Osteocyte (in vitro differentiated cells): ENCODE results near the gene DGCR8. TPM values are rescaled to one million over a fixed set of nuclear protein-coding genes. Genes with fewer than 3 reads are reported as not detected.

Experiments
- DNase-seq: peaks from one replicate; pipeline ENCODE4 v3.0.0; 2021; ENCODE audit warnings: mixed read lengths; ENCODE audit not compliant: unreplicated experiment; ENCODE audit errors: extremely low spot score
- H3K27ac Mint-ChIP-seq: one replicate; pipeline ENCODE4 v1.8.0; 2021; ENCODE audit warnings: mild to moderate bottlenecking, mixed read lengths; ENCODE audit not compliant: unreplicated experiment
- H3K27me3 Mint-ChIP-seq: one replicate; pipeline ENCODE4 v1.8.0; 2021; ENCODE audit warnings: mixed read lengths; ENCODE audit not compliant: unreplicated experiment
- H3K36me3 Mint-ChIP-seq: one replicate; pipeline ENCODE4 v1.8.0; 2021; ENCODE audit warnings: mixed read lengths; ENCODE audit not compliant: unreplicated experiment
- H3K4me1 Mint-ChIP-seq: one replicate; pipeline ENCODE4 v1.8.0; 2021; ENCODE audit warnings: mixed read lengths; ENCODE audit not compliant: unreplicated experiment
- H3K4me3 Mint-ChIP-seq: one replicate; pipeline ENCODE4 v1.8.0; 2021; ENCODE audit warnings: mild to moderate bottlenecking, moderate library complexity, mixed read lengths; ENCODE audit not compliant: unreplicated experiment
- H3K9me3 Mint-ChIP-seq: one replicate; pipeline ENCODE4 v1.8.0; 2021; ENCODE audit warnings: mixed read lengths; ENCODE audit not compliant: unreplicated experiment
- total RNA-seq: library from RNA; stranded (reverse); gene quantifications from 2 replicates; pipeline ENCODE4 v1.2.1, GENCODE V29; 2021
- TF ChIP-seq, protein P1 (sequence below): fragments of 200-600 bp; sonication (generic); IDR thresholded peaks from 2 replicates; pipeline ENCODE4 v1.5.0; 2021; ENCODE audit warnings: antibody characterized with exemption, mild to moderate bottlenecking, moderate library complexity

Gene DGCR8
- total RNA-seq, 1 donor from 2014 or later = 45.1 TPM

DNA sequence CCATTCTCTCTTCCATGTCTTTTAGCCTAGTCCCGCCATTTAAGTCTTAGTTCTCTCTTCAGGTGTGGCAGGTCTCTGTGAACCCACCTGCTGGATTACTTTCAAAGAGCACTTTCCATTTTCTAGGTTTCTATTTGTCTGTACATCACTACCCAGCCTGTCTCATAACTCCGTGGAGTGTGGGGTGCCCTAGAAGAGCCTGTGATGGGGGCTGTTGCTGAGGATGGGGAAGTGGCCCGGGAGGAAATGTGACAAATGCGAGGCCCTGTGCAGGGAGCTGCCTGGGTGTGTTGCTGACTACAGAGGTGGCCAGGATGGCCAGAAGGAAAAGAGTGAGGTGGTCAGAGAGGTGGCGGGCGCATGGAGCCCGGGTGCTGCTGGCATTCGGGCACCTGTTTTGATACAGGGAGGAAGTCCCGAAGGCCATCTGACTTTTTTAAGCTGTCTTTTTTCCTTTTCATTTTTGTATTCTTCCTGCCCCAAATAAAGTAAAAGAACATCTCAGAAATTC lies 10.7 kb downstream of the DGCR8 start:
- H3K27ac Mint-ChIP-seq = no peak overlapping the region
- H3K36me3 Mint-ChIP-seq = peaks cover 78% of the 10 kb centered on the region

DNA sequence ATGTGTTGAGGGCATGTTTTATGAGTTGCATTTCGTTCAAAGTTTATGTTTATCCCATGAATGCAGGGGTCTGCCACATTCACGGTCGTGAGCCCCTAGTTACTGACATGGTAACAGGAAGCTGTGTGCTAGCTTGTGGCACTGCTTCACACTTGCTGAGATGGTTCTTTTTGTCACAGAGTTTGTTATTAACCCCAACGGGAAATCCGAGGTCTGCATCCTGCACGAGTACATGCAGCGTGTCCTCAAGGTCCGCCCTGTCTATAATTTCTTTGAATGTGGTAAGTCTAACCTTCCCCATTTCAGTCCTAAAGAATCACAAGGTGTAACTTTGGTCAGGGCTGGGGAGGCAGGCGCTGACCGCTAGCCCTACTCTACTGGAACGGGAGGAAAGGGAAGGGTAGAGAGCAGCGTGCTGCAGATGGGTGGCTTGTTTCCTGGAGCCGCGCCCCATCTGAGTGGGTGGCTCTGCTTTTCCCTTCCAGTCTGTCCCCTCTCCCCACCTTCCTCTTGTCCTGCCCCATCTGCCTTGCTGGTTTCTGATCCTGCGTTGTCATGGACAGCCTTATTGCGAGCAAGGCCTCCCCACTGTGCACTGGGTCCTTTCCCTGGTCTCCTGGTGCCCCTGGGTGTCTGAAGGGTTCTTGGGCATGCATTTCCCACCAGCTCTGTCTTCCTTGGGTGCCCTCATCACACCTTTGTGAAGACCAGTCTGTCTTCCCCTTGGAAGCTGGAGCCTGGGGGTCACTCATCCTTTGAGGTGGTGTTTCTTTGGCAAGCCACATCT lies 11.8 kb downstream of the DGCR8 start:
- peaks cover 11% of the 10 kb centered on the region for H3K9me3 Mint-ChIP-seq
- TF ChIP-seq, protein P1, sequence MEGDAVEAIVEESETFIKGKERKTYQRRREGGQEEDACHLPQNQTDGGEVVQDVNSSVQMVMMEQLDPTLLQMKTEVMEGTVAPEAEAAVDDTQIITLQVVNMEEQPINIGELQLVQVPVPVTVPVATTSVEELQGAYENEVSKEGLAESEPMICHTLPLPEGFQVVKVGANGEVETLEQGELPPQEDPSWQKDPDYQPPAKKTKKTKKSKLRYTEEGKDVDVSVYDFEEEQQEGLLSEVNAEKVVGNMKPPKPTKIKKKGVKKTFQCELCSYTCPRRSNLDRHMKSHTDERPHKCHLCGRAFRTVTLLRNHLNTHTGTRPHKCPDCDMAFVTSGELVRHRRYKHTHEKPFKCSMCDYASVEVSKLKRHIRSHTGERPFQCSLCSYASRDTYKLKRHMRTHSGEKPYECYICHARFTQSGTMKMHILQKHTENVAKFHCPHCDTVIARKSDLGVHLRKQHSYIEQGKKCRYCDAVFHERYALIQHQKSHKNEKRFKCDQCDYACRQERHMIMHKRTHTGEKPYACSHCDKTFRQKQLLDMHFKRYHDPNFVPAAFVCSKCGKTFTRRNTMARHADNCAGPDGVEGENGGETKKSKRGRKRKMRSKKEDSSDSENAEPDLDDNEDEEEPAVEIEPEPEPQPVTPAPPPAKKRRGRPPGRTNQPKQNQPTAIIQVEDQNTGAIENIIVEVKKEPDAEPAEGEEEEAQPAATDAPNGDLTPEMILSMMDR = no peak
- no peaks in the 10 kb centered on the region for H3K27me3 Mint-ChIP-seq
- peaks cover 81% of the 10 kb centered on the region for H3K36me3 Mint-ChIP-seq
- DNase-seq = no peak
- no peak overlapping the region for H3K27ac Mint-ChIP-seq
- peaks cover 1% of the 10 kb centered on the region for H3K4me1 Mint-ChIP-seq
- H3K4me3 Mint-ChIP-seq = no peak overlapping the region

More for the DNA sequence above, 10.7 kb downstream of the DGCR8 start:
- no peak overlapping the region for H3K4me3 Mint-ChIP-seq
- no peaks in the 10 kb centered on the region for H3K9me3 Mint-ChIP-seq
- DNase-seq = no peak
- TF ChIP-seq, protein P1 = no peak
- H3K27me3 Mint-ChIP-seq = no peaks in the 10 kb centered on the region
- H3K4me1 Mint-ChIP-seq = peaks cover 1% of the 10 kb centered on the region

DNA sequence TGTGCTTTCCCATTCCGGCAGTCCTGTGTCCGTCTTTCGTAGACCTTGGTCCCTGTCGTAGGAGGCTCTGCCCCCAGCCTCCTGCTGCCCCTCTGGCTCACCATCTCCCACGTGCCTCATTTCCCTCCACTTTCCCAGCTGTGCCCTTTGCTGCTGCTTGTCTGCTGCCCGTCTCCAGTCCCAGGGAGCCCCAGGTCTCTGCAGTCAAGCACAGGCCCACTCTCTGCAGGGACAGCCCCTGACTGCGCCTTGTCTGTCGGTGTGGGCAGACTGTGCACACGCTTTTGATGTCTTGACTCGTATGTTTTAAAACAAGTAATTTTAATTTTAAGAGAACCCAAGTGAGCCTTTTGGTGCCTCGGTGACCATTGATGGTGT lies 12.4 kb downstream of the DGCR8 start:
- no peak for DNase-seq
- TF ChIP-seq, protein P1 = no peak
- H3K4me3 Mint-ChIP-seq = no peak overlapping the region
- H3K27me3 Mint-ChIP-seq = no peaks in the 10 kb centered on the region
- H3K4me1 Mint-ChIP-seq = peaks cover 1% of the 10 kb centered on the region
- no peak overlapping the region for H3K27ac Mint-ChIP-seq
- peaks cover 81% of the 10 kb centered on the region for H3K36me3 Mint-ChIP-seq
- H3K9me3 Mint-ChIP-seq = peaks cover 14% of the 10 kb centered on the region

DNA sequence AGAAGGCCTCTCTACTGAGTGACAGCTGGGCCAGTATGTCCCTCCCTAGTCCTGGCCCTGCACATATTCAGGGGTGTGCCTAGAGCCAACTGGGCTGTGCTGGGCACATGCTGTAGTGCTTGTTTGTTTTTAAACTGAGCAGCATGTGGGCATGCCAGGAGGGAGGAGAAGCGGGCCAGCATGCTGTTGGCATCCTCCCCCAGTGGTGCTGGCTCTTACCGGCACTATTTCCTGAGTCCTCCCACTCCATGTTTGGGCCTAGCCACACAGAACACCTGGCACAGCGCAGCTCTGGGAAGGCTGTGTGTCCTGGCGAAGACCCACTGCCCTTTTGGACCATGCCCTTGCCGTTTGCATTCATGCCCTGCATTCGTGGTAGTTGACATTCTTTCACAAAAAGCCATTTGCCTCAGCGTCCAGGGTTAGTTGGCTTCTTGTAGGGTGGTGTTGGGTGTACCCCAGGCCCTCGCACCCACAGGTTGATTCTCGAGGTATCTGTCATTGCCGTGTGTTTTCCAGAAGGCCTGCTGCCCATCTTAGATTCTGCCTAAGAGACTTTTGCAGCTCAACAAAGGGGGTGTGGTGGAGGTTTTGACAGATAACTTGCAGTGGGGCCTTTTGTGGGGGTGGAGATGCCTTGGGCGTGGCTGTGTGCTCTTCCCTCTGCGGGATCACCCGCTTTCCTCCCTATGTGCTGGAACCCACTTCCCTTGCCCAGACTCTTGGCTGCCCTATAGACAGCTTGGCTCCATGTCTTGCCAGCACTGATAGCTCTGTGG lies 13.6 kb downstream of the DGCR8 start:
- Mint-ChIP-seq H3K36me3 (peaks cover 78% of the 10 kb centered on the region), H3K27ac (no peak overlapping the region), H3K27me3 (no peaks in the 10 kb centered on the region), H3K4me1 (peaks cover 1% of the 10 kb centered on the region), H3K9me3 (peaks cover 14% of the 10 kb centered on the region), H3K4me3 (no peak overlapping the region)
- TF ChIP-seq, protein P1 = no peak
- DNase-seq = no peak
